GF-D8 (cell line): ENCODE measurements around the gene TOP3A.

Experiments used
- DNase-seq: peaks from one replicate; lab custom pipeline; 2025; lab: John Stamatoyannopoulos, UW

Gene TOP3A

DNA sequence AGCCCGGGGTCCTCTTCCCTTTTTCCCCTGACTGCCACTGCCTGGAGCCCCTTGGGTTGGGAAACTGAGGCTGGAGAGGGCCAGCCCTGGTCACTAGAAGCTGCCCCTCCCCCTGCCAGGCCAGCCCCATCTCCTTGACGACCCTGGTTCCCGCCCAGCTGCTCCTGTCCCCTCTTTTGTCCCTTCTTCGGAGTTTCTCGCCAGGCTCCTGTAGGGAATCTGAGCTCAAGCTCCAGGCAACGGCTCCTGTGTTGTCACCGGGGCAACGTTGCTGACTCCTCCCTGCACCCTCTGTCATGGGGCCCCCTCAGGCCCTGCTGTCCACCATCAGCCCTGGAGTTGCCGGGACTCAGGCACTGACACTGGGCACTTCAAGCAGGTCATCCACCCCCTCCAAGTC lies 83.6 kb downstream of the TOP3A start:
- DNase-seq, result no peak

DNA sequence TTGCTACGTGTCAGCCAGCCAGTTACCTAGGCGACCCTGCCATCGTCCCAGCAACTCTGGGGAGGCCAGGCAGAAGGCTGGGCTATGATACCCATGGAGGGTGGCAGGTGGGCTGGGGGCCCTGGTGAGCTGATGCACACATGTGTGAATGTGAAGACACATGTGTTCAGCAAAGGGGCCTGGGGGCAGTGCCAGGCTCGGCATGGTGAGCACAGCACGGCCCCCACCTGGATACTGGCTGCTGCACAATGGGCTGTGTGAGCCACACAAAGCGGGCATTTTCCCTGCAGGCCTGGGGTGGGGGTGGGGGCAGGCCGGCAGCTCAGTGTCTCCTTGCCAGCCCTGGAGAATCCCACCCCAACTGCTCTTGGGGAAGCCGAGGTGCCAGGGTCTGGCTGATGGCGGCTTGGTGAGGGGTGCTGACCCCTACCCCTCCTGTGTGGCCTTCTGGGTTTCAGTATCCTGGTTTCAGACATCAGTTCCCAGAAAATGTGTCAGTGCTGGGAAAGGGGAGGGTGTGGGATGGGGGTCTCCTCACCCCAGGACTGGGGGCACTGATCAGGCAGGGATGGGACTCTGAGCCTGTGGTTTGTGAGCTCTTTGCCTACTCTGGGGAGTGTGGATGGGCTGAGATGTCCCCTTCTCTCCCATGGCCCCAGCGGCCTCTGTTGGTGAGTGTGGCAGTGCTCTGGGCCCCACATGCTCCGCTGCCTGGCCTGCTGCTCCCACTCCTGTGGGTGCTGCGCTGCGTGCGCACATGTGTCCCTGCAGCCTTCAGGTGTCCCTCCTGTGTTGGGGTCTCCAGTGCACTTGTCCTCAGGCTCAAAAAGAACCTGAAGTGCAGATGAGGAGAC lies 84.3 kb downstream of the TOP3A start:
- no peak for DNase-seq

DNA sequence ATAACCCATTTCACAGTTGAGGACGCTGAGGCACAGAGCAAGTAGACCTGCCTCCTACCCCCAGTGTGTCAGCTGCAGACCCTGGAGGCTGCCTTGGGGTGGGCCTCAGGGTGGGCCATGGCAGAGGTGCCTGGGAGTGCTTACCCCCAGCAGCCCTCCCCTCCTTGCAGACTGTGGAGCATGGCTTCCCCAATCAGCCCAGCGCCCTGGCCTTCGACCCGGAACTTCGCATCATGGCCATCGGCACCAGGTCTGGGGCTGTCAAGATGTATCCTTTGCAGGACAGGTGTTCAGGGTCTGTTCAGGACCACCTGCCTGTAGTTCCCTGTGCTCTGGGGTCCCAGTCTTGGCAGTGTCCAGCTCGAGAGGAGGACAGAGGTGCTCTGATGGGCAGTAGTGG lies 85.0 kb downstream of the TOP3A start:
- DNase-seq, result no peak

DNA sequence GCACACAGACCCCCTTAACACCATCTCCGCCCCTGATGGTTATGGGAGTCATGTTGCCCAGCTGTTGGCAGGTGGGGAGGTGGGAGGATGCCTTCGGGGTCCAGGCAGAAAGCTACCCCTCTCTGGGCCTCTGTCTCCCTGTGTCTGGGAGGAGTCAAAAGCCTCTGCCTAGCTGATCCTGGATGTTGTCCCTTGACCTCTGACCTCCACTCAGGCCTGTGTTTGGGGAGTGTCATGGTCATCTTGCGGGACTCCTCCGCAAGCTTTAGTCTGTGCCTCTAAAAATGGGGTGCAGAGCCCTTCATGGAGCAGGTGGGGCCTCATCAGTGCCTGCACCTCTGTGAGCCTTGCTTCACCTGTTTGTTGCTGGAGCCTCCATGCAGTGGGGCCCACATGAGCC lies 85.5 kb downstream of the TOP3A start:
- no peak for DNase-seq

DNA sequence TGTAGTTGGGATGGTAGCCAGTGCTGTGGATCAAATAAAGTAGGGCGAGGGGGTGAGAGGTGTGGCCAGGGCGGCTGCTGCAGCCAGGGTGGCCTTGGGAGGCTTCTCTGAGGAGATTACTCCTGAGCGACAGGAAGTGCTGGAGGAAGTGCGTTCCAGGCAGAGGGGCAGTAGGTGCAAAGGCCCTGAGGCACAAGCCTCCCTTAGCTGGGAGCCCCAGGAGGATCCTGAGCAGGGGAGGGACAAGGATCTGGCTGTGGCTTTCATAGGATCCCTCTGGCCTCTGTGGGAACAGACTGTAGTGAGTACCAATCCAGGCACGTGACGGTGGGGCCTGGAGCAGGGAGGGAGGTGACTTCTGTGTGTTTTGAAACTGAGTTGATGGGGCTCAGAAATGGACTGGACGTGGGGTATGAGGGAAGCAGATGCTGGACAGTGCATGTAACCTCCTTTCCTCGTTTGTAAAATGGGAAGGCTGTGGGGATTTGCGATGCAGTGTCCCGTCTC lies 86.6 kb downstream of the TOP3A start:
- DNase-seq, result no peak

DNA sequence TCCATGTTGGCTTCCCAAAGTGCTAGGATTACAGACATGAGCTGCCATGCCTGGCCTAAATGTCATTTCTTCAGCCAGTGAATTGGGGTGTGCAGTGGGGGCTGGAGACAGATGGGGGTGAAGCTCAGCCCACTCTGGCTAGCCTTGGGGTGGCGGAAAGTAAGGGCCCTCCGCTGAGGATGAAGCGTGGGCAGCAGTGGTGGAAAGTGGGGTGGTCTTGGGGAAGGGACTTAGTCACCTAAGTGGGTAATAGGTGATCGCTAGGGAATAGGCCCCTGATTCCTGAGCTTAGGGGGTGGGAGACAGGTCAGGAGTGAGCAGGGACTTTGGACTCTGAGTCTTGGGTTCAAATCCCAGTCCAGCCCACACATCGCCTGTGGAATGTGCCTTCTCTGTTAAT lies 87.2 kb downstream of the TOP3A start:
- no peak for DNase-seq

DNA sequence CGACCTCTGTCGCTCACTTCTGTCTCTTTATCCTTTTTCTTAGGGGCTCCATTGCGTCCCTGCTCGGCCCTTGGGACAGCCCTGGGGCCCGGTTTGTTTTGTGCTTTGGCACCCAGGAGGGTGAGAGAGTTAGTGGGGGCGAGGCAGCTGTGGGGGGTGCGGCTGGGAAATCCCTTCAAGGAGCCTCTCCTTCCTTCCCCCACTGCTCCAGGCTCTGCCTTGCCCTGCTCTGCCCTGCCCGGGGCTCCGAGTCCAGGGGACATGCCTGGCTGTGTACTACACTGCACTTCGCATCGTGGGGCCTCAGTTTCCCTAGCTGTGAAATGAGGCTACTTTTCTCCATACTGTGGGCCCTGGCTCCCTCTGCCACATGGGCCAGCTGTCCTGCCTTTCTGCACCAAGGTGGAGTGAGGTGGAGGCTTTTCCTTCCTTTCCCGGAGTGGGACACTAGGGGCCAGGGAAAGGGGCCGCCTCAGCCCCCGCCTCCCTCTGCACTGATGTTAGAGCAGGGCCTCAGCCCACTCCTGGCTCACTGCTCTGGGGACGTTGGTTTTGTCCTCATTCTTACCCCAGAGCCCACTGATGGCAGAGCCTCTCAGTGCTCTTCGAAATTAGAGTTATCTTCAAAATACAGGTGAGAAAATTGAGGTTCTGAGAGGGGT lies 88.4 kb downstream of the TOP3A start:
- no peak for DNase-seq

DNA sequence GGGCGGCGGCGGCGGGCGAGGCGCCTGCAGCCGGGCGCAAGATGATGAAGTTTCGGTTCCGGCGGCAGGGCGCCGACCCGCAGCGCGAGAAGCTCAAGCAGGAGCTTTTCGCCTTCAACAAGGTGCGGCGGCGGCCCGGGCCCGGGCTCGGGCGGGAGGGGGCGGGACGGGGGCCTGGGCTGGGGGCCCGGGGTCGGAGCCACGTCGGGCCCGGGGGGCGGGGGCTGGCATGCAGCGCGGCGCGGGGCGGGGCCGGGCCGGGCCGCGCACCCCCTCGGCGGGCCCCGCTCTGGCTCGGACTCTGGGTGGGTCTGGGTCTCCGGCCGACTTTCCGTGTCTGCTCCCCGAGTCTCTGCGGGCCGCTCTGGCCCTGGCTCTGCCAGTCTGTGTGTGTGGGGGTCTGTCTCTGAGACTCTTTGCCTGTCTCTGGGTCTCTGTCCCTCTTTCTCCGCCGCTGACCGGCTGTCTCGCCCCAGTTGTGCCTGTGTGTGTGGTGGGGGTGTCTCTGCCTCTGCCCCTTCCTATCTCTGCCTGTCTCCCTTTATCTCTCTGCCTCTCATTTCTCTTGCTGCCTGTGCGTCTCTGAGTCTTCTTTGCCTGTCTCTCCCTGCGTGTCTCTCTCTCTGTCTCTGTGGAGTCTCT lies 89.0 kb downstream of the TOP3A start:
- DNase-seq, result no peak

DNA sequence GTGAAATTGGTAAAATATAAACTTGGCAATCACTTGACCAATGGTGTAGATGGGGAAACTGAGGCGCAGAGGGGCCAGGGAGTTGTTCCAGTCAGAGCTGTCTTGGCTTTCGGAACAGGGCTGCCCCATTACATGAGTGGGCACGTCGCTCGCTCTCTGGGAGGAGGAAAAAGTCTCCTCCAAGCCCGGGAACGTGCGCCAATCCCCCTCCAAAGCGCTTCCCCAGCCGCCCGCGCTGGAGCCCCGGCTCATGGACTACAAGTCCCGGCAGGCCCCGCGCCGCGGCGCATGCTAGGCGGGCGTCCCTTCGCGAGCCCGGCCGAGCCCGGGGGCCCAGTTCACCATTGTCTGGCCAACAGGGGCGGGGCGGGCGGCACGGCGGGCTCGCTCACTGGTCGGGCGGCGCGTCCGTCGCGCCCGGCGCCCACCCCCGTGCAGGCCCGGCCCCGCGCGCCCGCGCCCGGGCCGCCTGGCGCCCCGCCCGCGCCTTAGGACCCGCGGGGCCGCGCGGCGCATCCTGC lies 89.6 kb downstream of the TOP3A start, which contains the start of gene LLGL1:
TSS of gene LLGL1 (plus strand) at position 515 of the 521 bp plus-strand sequence. CDS start 48 bp downstream, outside the sequence.
- DNase-seq, result peak; percentile 33

DNA sequence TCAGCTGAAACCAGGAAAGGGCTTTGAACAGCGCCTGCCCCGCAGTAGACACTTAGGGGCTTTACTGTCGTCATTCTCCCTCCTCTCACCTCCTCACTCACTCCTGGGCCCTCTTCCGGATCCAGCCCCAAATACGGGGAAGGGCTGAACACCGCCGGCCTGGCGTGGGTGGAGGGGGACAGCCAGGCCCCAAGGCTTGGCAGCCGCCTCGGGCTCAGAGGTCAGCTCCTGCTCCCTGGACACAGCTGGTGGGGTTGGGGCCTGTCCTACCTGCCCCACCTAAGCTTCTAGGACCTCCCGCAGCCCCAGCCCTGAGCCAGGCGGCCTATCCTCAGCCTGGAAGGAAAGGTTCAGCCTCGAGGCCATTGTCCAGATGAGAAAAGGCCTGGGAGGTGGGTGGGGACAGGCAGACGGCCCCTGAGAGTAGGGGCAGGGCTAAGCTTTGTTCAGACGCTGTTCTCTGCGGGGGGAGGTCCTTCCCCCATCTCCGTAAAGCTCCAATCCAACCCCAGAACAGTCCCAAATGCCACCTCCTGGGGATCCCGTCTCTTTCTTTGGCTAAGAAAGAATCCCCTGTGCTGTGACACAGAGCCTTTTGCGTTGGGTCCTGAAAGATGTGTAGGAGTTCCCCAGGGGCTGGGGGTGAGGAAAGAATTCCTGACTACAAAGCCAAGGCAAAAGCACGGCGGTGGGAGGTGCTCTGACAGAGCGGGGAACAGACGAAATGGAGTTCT lies 90.2 kb downstream of the TOP3A start:
- DNase-seq, result no peak

DNA sequence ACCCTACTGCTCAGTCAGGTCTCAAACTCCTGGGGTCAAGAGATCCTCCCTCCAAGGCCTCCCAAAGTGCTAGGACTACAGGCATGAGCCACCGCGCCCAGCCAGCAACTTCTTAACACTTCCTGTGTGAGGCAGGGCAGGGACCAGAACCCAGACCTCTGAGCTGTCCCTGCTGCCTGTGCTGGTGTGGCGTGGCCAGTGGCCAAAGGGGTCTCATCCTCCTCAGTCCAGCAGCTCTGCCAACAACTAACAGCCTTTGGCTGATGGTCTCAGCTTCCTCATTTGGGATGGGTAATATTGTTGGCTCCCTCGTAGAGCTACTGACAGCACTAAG lies 90.8 kb downstream of the TOP3A start:
- no peak for DNase-seq
